ENCODE data around the gene LCMT1.

DNA sequence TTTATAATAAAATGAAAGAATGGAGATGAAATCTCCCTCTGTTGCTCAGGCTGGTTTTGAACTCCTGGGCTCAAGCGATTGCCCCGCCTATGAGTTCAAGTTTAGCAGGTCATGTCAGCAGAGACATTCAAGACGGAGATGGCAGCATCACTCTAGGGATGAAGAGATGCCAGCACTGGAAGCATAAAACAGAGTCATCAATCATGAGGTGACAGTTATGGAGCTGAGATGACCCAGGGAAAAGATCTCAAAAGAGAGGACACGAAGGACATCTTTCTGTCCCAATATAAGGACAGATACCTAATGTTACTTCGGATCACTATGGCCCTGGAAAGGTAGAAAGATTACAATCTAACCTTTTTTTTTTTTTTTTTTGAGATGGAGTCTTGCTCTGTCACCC is 11.0 kb upstream of the LCMT1 start:
- TF ChIP-seq CTCF (IDR thresholded peaks at IDR 0.05) (no peak), POLR2A (IDR thresholded peaks at IDR 0.05) (no peak), EP300 (IDR thresholded peaks at IDR 0.05) (no peak)

Measured in ovary (tissue), 3 donors.